Measurements from ENCODE around the gene EMC10.

The EMC10 gene

DNA sequence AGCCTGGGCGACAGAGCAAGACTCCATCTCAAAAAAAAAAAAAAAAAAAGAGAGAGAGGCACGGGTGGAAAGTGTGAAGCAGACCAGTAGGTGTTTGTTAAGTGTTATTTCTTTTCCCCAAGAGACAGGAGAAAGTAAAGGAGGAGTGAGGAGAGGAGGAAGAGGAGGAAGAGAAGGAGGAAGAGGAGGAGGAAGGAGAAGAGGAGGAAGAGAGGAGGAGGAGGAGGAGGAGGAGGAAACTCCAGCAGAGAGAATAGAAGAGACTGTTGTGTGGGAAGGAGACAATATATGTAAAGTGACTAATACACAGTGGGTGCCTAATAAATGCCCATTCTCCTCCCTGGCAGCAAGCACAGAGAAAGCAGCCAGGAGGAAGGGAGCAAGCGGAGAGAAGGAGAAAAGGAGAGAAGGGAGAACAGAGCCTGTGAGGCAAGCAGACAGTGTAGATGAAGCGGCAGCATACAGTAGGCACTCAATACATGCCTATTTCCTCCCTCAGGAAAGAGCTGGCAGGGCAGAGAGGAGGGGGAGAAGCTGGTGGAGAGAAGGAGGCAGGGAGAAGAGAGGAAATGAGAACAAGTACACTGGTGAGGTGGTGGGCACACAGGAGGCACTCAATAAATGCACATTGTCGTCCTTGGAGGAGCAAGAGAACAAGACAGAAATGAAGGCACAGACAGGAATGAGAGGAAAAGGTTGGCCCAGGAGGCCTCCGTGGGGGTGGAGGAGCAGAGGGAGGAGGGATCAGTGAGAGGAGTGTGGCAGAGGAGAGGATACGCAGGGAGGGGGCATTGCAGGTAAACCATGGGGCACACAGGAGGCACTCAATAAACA, 18.1 kb downstream of the EMC10 start:
- in situ Hi-C loops (cut with MboI; ENCODE audit: low sequenced_read_pairs): no loop called here

DNA sequence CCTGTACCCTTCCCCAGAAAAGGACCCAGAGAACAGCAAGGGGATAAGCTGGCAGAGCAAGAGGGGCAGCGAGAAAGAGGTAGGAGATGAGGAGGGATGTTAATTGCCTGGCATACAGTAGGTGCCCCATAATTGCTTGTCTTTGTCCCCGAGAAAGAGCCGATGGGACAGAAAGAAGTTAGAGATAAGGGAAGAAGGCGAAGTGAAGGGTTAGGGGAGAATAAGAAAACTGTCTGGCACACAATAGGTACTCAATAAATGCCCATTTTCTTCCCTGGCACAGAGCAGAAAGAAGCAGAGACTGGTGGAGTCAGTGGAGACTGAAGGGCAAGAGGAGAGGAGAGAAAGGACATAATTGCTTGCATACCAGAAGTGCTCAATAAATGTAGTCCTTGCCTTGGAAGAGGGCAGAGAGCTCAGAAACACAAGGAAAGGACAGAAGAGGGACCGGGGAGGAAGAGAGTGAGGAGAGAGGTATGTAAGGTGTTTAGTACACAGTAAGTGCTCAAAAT, 18.8 kb downstream of the EMC10 start:
- in situ Hi-C loops (cut with MboI; ENCODE audit: low sequenced_read_pairs): no loop called here

DNA sequence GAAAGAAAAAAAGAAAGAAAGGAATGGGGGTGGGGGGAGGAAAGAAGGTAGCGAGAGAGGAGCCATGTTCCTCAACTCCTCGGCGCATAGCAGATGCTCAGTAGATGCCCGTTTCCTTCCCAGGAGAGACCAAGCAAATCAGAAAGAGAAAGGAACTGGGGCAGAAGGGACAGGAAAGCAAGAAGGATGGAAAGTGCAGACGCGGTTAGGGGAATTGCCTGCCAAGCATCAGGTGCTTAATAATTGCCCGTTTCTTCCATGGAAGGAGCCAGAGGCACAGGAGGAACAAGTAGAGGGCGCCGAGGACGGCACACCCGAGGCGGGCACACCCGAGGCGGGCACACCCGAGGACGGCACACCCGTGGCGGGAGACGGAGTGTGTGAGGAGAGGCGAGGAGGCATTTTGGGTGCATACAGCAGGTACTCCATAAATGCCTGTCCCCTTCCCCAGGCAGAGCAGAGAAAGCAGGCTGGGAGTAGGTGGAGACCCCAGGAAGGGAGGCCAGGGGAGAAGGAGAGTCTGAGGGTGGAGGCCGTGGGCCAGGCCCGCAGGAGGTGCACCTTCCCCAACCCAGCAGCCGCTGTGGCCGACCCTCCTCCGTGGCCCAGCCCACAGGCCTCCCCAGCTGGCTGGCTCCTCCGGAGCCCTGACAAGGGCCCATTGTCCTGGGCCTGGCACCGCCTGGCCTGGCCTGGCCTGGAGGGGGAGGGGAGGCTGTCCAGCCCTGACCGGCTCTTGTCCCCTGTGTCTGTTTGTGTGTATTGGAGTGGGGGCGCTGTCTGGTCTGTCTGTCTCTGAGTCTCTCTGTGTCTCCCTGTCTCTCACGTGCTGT, 20.1 kb downstream of the EMC10 start:
- in situ Hi-C loops (cut with MboI; ENCODE audit: low sequenced_read_pairs): no loop called here

DNA sequence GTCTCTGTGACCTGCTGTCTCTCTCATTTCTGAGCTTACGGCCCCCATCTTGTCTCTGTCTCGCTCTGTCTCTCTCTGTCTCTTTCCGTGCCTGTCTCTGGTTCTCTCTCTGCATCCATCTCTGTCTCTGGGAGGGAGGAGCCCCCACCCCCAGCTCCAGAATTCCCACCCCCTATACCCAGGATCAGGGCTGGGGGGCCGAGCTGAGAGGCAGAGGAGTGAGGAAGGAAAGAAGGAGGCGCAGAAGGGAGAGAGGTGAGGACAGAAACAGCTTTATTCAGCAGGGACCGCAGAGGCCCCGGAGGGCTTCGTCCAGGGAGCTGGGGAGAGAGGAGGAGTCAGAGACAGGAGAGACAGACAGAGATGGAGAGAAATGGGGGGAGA, 20.7 kb downstream of the EMC10 start:
- in situ Hi-C loops (cut with MboI; ENCODE audit: low sequenced_read_pairs): no loop called here

DNA sequence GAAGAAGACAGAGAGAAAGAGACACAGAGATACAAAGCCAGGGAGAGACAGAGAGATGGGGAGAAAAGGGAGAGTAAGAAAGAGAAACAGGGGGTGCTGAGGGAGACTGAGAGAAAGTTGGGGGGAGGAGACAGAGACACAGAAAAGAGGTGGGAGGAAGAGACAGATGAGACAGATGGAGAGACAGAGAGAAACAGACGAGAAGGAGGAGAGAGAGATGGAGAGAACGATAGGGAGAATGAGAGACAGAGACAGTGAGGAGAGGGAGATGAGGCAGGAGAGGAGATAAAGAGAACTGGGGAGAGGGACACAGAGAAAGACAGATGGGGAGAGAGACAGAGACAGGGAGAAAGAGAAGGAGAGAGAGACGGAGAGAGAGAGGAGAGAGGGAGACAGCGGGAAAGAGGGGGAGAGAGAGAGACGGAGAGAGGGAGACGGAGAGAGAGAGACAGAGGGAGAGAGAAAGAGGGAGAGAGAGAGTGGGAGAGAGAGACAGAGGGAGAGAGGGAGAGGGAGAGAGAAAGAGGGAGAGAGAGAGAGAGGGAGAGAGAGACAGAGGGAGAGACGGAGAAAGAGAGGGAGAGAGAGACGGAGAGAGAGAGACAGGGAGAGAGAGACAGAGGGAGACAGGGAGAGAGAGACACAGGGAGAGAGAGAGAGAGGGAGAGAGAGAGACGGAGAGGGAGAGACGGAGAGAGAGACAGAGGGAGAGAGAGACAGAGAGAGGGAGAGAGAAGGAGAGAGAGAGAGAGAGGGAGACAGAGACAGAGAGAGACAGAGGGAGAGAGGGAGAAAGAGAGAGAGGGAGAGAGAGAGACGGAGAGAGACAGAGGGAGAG, 22.1 kb downstream of the EMC10 start:
- in situ Hi-C loops (cut with MboI; ENCODE audit: low sequenced_read_pairs): no loop called here

DNA sequence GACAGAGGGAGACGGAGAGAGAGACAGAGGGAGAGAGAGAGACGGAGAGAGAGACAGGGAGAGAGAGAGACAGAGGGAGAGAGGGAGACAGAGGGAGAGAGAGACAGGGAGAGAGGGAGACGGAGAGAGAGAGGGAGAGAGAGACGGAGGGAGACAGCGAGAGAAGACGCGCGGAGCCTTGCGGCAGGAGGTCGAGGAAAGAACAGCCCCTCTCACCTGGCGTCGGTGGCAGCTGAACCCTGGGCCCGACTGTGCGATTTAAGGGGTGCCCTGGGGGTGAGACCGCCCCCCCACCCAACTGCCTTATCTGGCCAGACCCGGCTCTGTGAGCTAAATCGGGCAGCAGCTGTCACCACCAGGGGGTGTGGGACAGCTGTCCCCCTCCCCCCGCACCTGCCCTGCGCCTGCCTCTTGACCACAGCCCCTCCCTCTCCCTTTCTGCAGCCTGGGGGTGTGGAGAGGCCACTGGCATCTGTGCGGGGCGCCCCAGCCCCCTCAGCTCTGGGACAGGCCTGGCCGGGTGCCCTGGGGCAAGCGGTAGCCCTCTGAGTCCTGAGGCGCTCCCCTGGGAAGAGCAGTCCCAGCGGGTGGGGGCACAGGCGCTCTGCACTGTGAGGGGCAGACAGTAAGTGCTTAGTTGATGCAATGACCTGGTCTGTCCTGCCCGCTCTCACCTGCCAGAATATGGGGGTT, 23.9 kb downstream of the EMC10 start:
- in situ Hi-C loops (cut with MboI; ENCODE audit: low sequenced_read_pairs): no loop called here

DNA sequence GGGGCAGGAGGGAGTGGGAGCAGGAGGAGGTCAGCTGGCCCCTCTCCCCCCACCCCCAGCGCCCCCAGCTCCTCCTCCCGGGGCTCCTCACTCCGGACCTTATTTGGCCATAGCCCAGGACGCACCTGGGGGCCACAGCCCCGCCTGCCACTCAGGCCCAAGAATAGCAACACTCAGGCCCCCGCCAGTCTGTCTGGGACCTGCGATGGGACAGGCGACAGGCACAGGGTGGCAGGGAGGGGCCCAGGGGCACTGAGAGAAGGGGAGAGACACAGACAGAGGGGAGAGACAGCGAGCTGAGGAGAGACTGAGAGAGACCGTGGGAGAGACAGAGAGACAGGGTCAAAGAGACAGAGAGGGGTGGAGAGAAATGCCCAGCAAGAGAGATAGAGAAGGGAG, 24.4 kb downstream of the EMC10 start:
- in situ Hi-C loops (cut with MboI; ENCODE audit: low sequenced_read_pairs): no loop called here

DNA sequence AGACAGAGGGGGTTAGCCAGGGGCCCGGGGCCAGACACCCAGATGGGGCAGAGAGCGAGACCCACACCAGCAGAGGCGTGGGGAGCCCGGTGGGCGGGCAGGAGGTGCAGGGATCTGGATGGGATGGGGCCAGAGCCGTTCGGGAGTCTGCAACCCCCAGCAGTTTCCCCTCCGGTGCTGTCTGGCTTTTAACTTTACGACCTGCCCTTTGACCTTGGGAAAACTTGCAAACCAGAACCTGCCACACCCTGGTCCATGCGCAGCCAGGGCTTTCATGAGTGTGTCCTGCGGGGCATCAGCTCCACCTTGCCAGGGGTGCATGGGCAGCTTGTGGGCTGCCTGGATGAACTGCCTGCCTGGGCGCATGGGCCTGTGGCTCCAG, 24.9 kb downstream of the EMC10 start:
- in situ Hi-C loops (cut with MboI; ENCODE audit: low sequenced_read_pairs): no loop called here

DNA sequence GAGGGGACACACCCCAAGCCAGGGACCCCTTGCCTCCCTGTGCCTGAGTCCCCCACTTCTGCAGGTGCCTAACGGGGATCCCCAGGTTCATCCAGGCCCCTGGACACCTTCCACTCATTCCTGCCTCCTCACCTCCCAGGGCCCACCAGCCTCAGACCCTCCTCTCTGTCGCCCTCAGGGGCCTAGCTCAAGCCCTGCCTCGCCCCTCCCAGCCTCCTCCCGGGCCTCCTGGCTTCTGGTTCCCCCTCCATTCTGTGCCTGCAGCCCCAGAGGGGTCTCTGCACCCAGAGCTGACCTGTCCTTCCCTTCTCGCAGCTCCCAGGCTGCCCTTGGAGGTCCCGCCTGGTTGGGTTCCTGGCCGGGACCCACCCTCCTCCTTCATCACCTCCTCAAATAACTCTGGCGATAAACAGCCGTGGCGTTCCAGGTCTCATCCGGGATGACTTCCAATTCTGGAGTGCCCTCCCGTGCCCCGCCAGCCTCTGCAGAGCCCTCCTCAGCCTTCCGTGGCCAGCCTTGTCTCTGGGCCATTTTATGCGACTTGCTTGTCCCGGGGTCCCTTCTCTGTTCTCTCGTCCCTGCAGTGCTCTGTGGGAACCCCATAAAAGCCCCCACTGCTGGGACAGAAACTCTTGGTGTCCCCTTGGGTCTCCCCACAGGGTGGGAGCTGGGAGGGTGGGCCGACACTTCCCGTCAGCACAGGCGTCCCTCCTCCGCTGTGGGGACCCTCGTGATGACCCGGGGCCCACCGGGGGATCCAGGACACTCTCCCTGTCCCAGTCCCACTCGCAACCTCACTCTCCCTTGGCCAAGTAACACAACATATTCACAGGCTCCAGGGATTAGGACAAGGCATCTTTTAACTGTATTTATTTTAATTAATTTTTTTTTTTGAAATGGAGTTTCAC, 25.5 kb downstream of the EMC10 start:
- in situ Hi-C loops (cut with MboI; ENCODE audit: low sequenced_read_pairs): no loop called here

DNA sequence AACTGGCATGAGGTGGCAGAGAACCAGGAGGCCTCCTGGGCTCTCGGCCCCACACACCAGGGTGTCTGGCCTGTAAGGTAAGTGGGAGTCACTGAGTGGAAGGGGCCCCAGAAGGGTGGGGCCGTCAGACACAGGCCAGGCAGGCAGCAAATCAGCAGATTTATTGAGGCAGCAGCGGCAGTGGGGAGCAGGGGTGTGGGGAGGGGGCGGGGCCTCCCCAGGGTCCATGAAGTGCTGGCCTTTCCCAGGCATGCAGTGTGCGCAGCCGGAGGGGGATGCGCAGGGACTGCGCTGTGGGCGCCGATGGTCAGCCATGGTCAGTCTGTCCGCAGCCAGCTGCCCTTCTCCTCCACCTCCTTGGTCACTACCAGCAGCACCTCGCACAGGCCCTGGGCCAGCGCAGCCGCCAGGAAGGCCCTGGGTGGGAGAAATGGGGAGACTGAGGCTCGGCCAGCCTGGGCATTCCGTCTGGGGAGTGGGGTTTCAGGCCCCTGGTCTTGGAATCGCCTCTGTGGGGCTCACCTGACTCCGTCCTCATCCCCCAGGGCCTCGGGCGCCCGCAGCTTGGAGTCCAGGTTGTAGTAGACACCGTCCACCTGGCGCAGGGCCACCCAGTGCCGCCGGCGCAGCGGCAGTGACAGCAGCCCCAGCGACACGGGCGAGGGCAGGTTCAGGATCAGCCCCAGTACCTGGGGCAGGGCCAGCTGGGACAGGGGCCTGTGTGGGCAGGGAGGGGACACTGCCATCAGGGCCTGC, 29.7 kb downstream of the EMC10 start:
- in situ Hi-C loops (cut with MboI; ENCODE audit: low sequenced_read_pairs): no loop called here

DNA sequence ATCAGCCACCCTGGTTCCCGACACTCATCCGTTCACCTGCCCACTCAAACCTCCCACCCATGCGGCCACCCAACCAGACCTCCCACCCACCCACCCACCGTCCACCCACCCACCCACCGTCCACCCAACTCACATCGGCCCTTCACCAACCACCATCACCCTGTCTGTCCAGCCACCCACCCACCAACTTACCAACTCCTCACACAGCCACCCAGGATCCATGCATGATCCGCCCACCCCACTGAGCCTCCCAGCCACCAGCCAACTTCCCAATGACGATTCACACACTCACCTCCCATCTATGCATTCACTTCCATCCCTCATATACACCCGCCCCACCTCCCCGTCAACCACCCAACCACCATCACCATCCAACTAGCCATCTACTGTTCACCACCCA, 30.4 kb downstream of the EMC10 start:
- in situ Hi-C loops (cut with MboI; ENCODE audit: low sequenced_read_pairs): no loop called here

DNA sequence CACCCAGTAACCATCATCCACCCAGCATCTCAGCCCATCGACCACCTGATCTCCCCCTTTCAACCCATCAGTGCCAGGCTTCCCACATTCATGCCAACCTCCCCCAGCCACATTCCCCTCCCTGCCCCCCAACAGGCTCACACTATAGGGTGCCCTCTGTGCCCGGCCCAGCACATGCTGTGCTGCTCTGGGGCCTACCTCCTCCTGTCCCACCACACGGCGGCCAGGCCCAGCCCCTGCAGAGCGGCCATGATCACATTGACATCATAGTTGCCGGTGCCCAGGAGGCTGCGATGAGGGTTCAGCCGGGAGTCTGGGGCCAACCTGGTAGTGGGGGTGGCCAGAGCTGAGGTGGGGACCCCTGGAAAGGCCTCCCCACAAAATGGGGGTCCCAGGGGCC, 31.1 kb downstream of the EMC10 start:
- in situ Hi-C loops (cut with MboI; ENCODE audit: low sequenced_read_pairs): no loop called here

DNA sequence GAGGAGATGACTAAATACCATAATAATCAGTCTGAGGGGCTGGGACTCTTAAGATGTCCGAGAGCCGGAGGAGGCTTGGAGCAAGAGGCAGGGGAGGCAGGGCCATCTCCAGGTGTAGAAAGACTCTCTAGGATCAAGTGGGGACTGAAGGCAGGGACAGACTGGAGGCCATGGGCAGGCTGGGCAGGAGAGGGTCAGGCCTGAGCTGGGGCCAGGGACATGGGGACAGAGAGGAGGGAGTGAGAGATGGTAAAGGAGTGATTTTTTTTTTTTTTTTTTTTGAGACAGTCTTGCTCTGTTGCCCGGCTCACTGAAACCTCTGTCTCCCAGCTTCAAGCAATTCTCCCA, 32.5 kb downstream of the EMC10 start:
- in situ Hi-C loops (cut with MboI; ENCODE audit: low sequenced_read_pairs): no loop called here

DNA sequence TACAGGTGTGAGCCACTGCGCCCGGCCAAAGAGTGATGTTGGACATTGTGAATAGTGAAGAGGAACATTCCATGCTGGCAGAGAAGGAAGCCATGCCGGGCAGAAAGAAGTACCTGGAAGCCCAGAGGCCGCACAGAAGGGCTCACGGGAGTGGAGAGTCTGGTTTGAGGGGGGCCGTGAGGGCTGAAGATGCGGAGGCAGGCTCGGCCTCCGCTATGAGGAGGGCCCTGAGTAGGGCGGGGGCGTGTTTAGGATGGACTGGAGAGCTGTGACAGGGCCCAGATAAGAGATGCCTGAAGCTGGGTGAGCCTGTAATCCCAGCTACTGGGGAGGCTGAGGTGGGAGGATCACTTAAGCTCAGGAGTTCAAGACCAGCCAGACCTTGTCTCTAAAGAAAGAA, 33.1 kb downstream of the EMC10 start:
- in situ Hi-C loops (cut with MboI; ENCODE audit: low sequenced_read_pairs): no loop called here

DNA sequence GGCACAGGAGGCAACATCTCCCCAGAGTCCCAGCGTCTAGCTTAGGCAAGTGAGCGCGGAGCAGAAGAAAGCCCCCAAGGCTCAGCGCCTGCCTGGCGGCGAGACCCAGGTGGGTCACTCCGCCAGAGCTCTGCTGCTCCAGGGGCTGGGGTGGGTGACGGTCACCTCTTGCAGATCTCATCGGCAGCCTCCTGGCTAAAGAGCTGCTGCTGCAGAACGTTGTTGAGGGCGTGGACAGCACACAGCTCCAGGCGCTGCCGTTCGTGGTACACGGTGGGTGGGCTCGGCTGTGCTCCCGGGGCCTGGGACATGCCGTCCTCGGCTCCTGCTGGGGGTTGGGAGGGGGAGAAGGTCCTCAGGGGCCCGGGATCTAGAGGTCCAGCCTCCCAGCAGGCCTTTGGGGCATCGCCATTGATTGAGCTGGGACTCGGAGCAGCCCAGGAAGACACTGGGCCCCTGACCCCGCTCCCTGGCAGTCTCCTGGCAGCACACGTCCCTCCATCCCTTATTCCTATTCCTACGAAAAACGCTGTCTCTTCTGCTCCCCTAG, 33.9 kb downstream of the EMC10 start:
- in situ Hi-C loops (cut with MboI; ENCODE audit: low sequenced_read_pairs): no loop called here

DNA sequence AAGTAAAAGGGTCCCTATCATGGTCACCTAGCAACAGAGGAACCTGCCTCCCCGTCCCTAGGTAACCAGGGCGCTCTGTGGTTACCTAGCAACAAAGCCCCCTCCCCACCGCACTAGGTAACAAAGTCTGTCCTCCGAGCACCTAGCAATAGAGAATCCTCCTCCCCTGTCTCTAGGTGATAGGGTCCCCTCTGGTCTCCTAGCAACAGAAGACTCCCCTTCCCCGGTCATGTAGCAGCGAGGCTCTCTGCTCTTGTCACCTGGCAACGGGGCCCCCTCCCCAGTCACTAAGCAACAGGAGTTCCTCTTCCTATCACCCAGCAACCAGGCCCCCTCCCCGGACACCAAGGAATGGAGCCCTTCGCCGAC, 34.4 kb downstream of the EMC10 start:
- in situ Hi-C loops (cut with MboI; ENCODE audit: low sequenced_read_pairs): no loop called here

DNA sequence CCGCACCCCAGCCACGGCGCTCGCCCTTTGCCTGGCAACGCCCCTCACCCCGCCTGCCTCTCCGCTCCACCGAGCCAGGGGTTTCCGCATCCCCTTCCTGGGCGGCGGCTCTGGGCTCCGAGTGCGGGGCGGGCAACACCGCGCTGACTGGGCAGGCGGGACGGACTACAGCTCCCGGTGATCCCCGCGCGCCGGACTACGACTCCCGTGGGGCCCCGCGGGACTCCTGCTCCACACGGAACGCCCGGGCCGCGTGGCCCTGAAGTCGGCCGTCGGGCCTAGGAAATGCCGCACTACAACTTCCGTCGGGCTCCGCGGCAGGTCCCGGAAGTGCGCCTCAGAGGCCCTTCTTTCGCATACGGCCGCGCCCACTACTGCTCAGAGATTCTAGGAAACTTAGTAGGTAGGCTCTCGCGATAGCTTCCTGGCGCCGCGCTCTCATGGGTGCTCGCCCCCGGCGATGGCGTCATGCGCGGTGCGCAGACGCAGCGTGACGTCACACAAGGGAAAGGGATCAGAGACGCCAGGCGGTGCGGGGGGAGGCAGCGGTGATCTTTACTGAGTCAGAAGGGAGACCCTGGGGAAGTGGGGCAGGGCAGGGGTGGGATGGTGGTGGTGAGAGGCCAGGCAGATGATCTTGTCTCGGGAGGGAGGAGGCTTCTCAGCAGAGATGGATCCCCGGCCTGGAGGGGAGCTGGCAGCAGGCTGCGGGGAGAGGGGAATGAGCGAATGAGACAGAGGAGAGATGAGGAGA, 34.9 kb downstream of the EMC10 start, which contains the start of gene JOSD2:
Gene JOSD2, minus strand, starts transcription at position 123 of the 754 bp plus-strand sequence. CDS start 760 bp downstream, outside the sequence.
- in situ Hi-C loops (cut with MboI; ENCODE audit: low sequenced_read_pairs): no loop called here
